B cell (primary cell): Measurements from ENCODE around the gene SLC66A1. TPM values are rescaled to one million over a fixed set of nuclear protein-coding genes. Genes with fewer than 3 reads are reported as not detected.

Experiments
- ATAC-seq: fragments of 200-7000 bp; cut with Tn5 transposase; one replicate; pipeline ENCODE4 v1.10.0; 2021; ENCODE audit warnings: low read depth, mild to moderate bottlenecking, moderate number of reproducible peaks, moderate library complexity
- CTCF ChIA-PET: fragments of 350-600 bp; sonication (Branson Sonifier 250); formaldehyde crosslinking; loops from one replicate; lab custom pipeline; 2021; ENCODE audit warnings: antibody characterized with exemption, inconsistent platforms; lab: Charles Lee
- POLR2A ChIA-PET: fragments of 350-600 bp; sonication (Branson Sonifier 250); formaldehyde crosslinking; loops from one replicate; lab custom pipeline; 2021; ENCODE audit warnings: antibody characterized with exemption; lab: Charles Lee
- DNase-seq: peaks from one replicate; pipeline ENCODE4 v3.0.0; 2013
- H2AFZ ChIP-seq: 2 replicates; pipeline ENCODE4 v1.6.1; 2012; ENCODE audit warnings: mild to moderate bottlenecking, low read depth, low read length; ENCODE audit not compliant: insufficient read depth, poor library complexity, severe bottlenecking
- H3K27ac ChIP-seq, 2 donors: 1 replicate in 1 of 2; 2 replicates in 1 of 2; pipeline ENCODE4 v1.5.1; 2012 to 2013; ENCODE audit warnings: low read length in 2 of 2, mild to moderate bottlenecking in 2 of 2, moderate library complexity in 1 of 2
- H3K27me3 ChIP-seq, 4 experiments: fragments of 200-600 bp in 1 of 4; sonication (generic) in 1 of 4; replicated peaks in 1 of 4; 1 replicate in 2 of 4; 2 replicates in 2 of 4; pipeline versions ENCODE4 v1.6.1 to v1.7.0; 2013 to 2016; ENCODE audit warnings: low read length in 3 of 4, mild to moderate bottlenecking in 2 of 4, mixed read lengths in 1 of 4, moderate library complexity in 1 of 4; ENCODE audit not compliant: insufficient read depth in 4 of 4, control insufficient read depth in 3 of 4; ENCODE audit errors: control extremely low read depth in 1 of 4
- H3K36me3 ChIP-seq, 2 experiments: replicated peaks in 1 of 2; 1 replicate in 1 of 2; 2 replicates in 1 of 2; pipeline versions ENCODE4 v1.6.1 to v1.7.1; 2013; ENCODE audit warnings: low read length in 1 of 2; ENCODE audit not compliant: insufficient read depth in 2 of 2, control insufficient read depth in 1 of 2; ENCODE audit errors: control extremely low read depth in 1 of 2, extremely low read depth in 1 of 2
- H3K4me1 ChIP-seq, 2 donors: fragments of 200-600 bp in 1 of 2; sonication (generic) in 1 of 2; 1 replicate in 1 of 2; 2 replicates in 1 of 2; pipeline versions ENCODE4 v1.5.1 to v1.6.1; 2013 to 2017; ENCODE audit warnings: low read length in 2 of 2; ENCODE audit not compliant: control insufficient read depth in 2 of 2, insufficient read depth in 2 of 2
- H3K4me2 ChIP-seq: replicated peaks from 2 replicates; pipeline ENCODE3; 2012; ENCODE audit warnings: mild to moderate bottlenecking, low read depth, low read length; ENCODE audit not compliant: poor library complexity, severe bottlenecking
- H3K4me3 ChIP-seq, 5 experiments: fragments of 200-600 bp in 1 of 5; sonication (generic) in 1 of 5; 1 replicate in 3 of 5; 2 replicates in 2 of 5; pipeline versions ENCODE4 v1.5.1 to v1.7.0; 2011 to 2016; ENCODE audit warnings: low read length in 4 of 5, mild to moderate bottlenecking in 4 of 5, low read depth in 2 of 5, control low read depth in 1 of 5, moderate library complexity in 1 of 5; ENCODE audit not compliant: insufficient read depth in 1 of 5; ENCODE audit errors: control extremely low read depth in 1 of 5, extremely low read depth in 1 of 5
- H3K79me2 ChIP-seq: fragments of 200-600 bp; sonication (generic); one replicate; pipeline ENCODE4 v1.6.0; 2016; ENCODE audit warnings: low read length; ENCODE audit not compliant: control insufficient read depth, insufficient read depth
- H3K9ac ChIP-seq: fragments of 200-600 bp; sonication (generic); 2 replicates; pipeline ENCODE4 v1.6.1; 2017; ENCODE audit warnings: mild to moderate bottlenecking, low read length, moderate library complexity
- H3K9me3 ChIP-seq, 3 donors: one replicate each; pipeline versions ENCODE4 v1.6.1 to v1.7.1; 2013; ENCODE audit warnings: low read length in 2 of 3; ENCODE audit not compliant: control insufficient read depth in 2 of 3, insufficient read depth in 1 of 3; ENCODE audit errors: control extremely low read depth in 1 of 3
- H4K20me1 ChIP-seq: 2 replicates; pipeline ENCODE4 v1.6.0; 2012; ENCODE audit warnings: mild to moderate bottlenecking, low read length; ENCODE audit not compliant: insufficient read depth, control insufficient read depth, poor library complexity, severe bottlenecking
- H3K27ac Mint-ChIP-seq: one replicate; pipeline ENCODE4 v1.8.0; 2021; ENCODE audit warnings: mixed read lengths
- H3K27me3 Mint-ChIP-seq: one replicate; pipeline ENCODE4 v1.8.0; 2021; ENCODE audit warnings: mixed read lengths
- H3K4me1 Mint-ChIP-seq: one replicate; pipeline ENCODE4 v1.8.0; 2021; ENCODE audit warnings: mixed read lengths
- H3K4me3 Mint-ChIP-seq: one replicate; pipeline ENCODE4 v1.8.0; 2021; ENCODE audit warnings: mixed read lengths
- H3K9me3 Mint-ChIP-seq: one replicate; pipeline ENCODE4 v1.8.0; 2022; ENCODE audit warnings: mixed read lengths; ENCODE audit not compliant: insufficient read depth
- CTCF ChIP-seq: fragments of 200-600 bp; IDR thresholded peaks from one replicate; pipeline ENCODE4 v1.8.0; 2022; ENCODE audit warnings: antibody characterized with exemption, mild to moderate bottlenecking
- EZH2 ChIP-seq: IDR thresholded peaks from 2 replicates; pipeline ENCODE4 v1.6.1; 2012; ENCODE audit warnings: borderline replicate concordance, low read depth, mild to moderate bottlenecking, moderate library complexity, low read length; ENCODE audit not compliant: insufficient read depth, poor library complexity, severe bottlenecking
- WGBS: methylation state at CpG from one replicate; pipeline ENCODE4 v1.1.5; 2013; ENCODE audit warnings: missing lambda C conversion rate; ENCODE audit not compliant: insufficient coverage; 5-methylcytosine and 5-hydroxymethylcytosine counted together
- intact Hi-C: fragments of 100-400 bp; cut with micrococcal nuclease; formaldehyde crosslinking; loops from one replicate; pipeline ENCODE4 v1.10.0; 2022
- polyA plus RNA-seq: library from polyadenylated mRNA; depleted of rRNA; stranded (reverse); fragments of >200 nt; gene quantifications from 2 replicates; pipeline ENCODE4 v1.2.3, GENCODE V29; 2012
- total RNA-seq, 2 donors: library from RNA; stranded (reverse); fragments of 120-200 nt in 1 of 2; gene quantifications; 1 replicate in 1 of 2; 2 replicates in 1 of 2; pipeline versions ENCODE4 v1.2.3 to v1.2.4, GENCODE V29; 2013 to 2022

The SLC66A1 gene
- total and polyA plus RNA-seq, 2 donors (not counting 1 experiment from before 2014, with no cell fraction given) = 24.4 to 26.8 TPM

- no peaks in the 10 kb centered on the region for H3K9me3 Mint-ChIP-seq
- TF ChIP-seq EZH2 (no peak), CTCF (no peak)
- Histone ChIP-seq H2AFZ (no peak overlapping the region), H3K4me1 (no peaks in the 10 kb centered on the region), H3K9me3 (no peaks in the 10 kb centered on the region), H4K20me1 (peaks cover 63% of the 10 kb centered on the region), H3K4me3 (no peak overlapping the region), H3K79me2 (peaks cover 78% of the 10 kb centered on the region), H3K9ac (no peak overlapping the region), H3K4me2 (no peak overlapping the region), H3K27ac (no peak overlapping the region), H3K36me3 (peaks cover 7 to 91% of the 10 kb centered on the region in 2 experiments), H3K27me3 (no peaks in the 10 kb centered on the region)
- H3K4me3 Mint-ChIP-seq = no peak overlapping the region
- peaks cover 1% of the 10 kb centered on the region for H3K4me1 Mint-ChIP-seq
- WGBS = 100% methylated on average over 4 of the region's 7 CpGs
- ChIA-PET POLR2A (no interaction called here), CTCF (interaction anchor here (1.0 to 1.7 kb wide), 3 partner anchors 16 to 206 kb away, joined by 3 to 5 read pairs (median 4); no protein-coding TSS in a partner anchor)
- H3K27me3 Mint-ChIP-seq = no peaks in the 10 kb centered on the region
- ATAC-seq (no peak), DNase-seq (no peak)
- intact Hi-C loops = no loop called here
- H3K27ac Mint-ChIP-seq = no peak overlapping the region
Measured at GRCh38 chr1:19376428-19377372, 64.6 kb downstream of the SLC66A1 start.
